ENCODE results near the gene TMA7B.
"Not testable (repeated sequence)": the region's sequence is repeated elsewhere in the genome, so short reads cannot be mapped to it uniquely, and the experiment has no call there.

GRCh38 chr22:39992894-39993293, 32.7 kb downstream of the TMA7B start:
- not testable (repeated sequence) for TF ChIP-seq CTCF (conservative IDR thresholded peaks at IDR 0.05; ENCODE audit: low read depth, low read length); EZH2 (IDR thresholded peaks at IDR 0.05; ENCODE audit: low read length, unreplicated experiment)
